ENCODE measurements around the gene PEX7.
"Not testable (repeated sequence)": the region's sequence is repeated elsewhere in the genome, so short reads cannot be mapped to it uniquely, and the experiment has no call there.

Gene PEX7

DNA sequence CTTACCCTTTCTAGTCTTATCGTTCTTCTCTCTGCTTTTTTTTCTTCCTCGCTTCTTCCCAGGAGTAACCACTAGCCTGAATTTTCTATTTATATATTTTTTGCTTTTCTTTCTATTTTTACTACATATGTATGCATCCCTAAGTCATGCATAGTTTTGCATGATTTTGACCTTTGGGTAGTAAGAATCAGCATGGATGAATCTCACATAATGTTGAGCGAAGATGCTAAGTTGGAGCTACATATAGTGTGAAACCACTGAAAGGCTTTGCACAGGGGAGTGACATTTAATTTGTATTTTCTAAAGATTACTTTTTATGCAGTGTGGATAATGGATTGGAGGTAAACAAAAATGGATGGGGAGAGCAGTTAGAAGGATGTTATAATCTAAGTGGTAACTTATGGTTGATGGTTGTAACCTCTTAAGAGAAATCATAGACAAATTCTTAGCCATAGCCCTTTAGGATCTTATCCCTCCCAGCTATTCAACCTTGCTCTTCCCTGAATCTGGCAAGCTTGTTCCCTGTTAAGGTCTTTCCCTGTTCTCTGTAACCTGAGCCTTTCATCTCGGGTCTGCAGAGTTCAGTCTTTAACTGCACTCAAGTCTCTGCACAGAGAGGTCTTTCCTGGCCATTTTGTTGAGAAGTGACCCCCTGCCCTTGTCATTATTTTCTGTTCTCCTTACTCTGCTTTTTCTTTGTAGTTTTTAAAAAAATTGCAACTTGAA lies 18.0 kb downstream of the PEX7 start:
- no peak for DNase-seq (ENCODE audit: low read depth in 2 of 2)

- no peak for DNase-seq (ENCODE audit: low read depth in 2 of 2)
These were observed 20.8 kb downstream of the PEX7 start for GRCh38 chr6:136843210-136843609.

GRCh38 chr6:136846046-136846445 lies 23.7 kb downstream of the PEX7 start:
- DNase-seq (ENCODE audit: low read depth in 2 of 2), result peak in 1 of 2 donors; percentile 8

- not testable (repeated sequence) for DNase-seq (ENCODE audit: low read depth in 2 of 2)
These were observed 24.1 kb downstream of the PEX7 start for GRCh38 chr6:136846477-136846876.

GRCh38 chr6:136849979-136850563 lies 27.7 kb downstream of the PEX7 start:
- DNase-seq (ENCODE audit: low read depth in 2 of 2), result not testable (repeated sequence)

DNA sequence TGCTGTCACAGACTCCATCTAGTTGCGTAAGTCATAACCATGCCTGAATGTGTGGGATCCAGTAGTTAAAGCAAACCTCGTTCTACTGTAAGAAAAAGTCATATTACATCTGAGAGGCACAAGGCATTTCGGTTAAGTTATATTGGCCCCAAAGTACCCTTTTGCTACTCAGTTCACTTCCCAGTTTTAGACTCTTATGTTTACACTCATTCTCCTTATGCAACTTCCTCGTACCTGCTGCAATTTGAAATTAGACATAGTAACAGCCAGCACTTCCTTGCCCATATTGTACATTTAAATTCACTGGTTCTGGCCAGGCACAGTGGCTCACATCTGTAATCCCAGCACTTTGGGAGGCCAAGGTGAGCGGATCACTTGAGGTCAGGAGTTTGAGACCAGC lies 37.0 kb downstream of the PEX7 start:
- DNase-seq (ENCODE audit: low read depth in 2 of 2), result no peak

GRCh38 chr6:136860043-136860442 lies 37.7 kb downstream of the PEX7 start:
- no peak for DNase-seq (ENCODE audit: low read depth in 2 of 2)

- no peak for DNase-seq (ENCODE audit: low read depth in 2 of 2)
These were observed 40.3 kb downstream of the PEX7 start for GRCh38 chr6:136862662-136863061.

GRCh38 chr6:136863752-136864151 lies 41.4 kb downstream of the PEX7 start:
- no peak for DNase-seq (ENCODE audit: low read depth in 2 of 2)

DNA sequence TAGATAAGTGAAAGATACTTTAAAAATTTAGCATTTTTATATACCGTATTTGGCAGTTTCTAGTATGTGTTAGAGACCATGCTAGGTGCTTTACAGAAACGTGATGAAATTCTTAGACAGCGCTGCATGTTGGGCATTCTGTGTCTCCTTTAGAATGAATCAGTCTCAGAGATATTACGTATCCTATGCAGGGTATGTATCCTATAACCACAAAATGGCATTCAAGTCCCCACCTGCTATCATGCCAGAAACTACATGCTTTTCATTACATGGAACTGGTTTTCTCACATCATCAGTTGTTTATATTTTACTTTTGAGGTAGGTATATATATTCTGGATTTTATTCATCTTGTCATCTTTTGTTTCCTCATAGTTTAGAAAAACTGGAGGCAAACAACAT lies 42.3 kb downstream of the PEX7 start:
- no peak for DNase-seq (ENCODE audit: low read depth in 2 of 2)

DNA sequence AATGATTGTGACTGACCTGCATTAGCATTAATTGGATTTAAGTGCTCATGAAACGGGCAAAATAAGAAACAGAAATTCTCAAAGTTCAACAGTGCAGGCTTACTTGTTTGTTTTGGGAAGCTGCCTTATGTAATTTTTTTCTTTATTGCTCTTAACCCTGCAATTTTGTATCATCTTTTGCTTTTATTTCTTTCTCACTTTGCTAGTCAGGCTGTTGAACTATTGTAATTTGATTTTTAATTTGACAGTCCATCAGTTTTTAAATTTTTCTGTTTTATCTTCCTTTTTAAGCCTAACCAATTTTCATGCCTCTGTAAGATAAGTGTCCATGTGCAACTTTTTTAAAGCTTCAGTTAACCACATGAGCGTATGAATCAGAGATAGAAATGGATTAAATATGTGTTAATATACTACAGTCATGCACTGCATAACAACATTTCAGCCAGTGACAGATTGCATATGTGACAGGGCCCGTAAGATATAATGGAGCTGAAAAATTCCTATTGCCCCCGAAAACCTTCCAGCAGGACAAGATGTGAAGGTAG lies 44.6 kb downstream of the PEX7 start:
- no peak for DNase-seq (ENCODE audit: low read depth in 2 of 2)

- no peak for DNase-seq (ENCODE audit: low read depth in 2 of 2)
These were observed 47.1 kb downstream of the PEX7 start for GRCh38 chr6:136869451-136869850.

DNA sequence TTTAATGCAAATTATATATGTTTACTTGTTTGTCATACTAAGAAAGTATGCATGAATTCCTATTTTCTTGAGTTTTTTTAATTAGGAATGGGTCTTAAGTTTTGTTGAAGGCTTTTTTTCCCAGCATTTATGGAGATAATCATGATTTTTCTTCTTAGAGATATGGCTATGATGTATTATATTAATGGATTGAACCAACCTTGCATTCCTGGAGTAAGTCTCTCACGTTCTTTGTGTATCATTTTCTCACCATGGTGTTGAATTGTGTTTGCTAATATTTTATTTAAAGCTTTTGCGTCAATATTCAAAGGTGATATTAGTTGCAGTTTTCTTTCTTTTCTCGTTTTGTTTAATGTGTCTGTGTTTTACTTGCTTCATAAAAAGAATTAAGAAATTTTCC lies 51.4 kb downstream of the PEX7 start:
- no peak for DNase-seq (ENCODE audit: low read depth in 2 of 2)

DNA sequence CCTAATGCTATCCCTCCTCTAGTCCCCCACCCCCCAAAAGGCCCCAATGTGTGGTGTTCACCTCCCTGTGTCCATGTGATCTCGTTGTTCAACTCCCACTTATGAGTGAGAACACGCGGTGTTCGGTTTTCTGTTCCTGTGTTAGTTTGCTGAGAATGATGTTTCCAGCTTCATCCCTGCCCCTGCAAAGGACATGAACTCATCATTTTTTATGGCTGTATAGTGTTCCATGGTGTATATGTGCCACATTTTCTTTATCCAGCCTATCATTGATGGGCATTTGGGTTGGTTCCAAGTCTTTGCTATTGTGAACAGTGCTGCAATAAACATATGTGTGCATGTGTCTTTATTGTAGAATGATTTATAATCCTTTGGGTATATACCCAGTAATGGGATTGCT lies 54.1 kb downstream of the PEX7 start:
- not testable (repeated sequence) for DNase-seq (ENCODE audit: low read depth in 2 of 2)

- DNase-seq (ENCODE audit: low read depth in 2 of 2), result no peak
These were observed 58.5 kb downstream of the PEX7 start for GRCh38 chr6:136880748-136881460.

DNA sequence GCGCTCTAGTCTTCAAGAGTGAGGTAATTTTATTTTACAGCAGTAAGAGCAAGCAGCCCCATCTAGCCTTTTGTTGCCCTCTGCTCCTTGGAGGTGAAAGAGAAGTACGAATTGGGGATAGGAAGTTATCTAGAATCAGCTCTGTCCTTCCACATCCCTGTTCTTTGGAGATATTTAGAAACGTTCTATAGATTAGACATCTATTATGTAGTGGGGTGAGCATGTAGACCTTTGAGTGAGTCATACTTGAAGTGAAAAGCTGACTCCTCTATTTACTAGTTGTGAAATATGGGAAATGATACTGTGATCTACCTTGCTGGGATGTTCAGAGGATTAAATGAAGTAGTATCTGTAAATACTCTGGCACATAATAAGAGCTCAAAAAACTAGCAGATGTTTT lies 63.7 kb downstream of the PEX7 start:
- no peak for DNase-seq (ENCODE audit: low read depth in 2 of 2)

DNA sequence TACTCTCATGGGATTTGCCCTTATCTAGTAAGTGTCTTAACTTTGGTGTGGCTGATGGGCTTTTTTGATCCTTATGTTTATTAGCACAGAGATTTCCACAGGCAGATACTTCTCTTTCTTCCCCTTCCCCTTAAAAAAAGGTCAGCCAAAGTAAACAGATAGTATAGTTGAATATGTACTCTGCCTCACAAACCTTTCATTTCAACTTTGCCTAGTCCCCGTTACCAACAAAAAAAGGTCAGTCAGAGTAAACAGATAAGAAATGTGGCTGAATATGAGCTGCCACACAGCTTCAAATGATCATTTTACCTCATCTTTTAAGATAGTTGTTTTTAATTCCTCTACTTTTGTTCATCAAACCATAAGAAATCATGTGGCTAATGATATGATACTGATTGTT lies 65.6 kb downstream of the PEX7 start:
- no peak for DNase-seq (ENCODE audit: low read depth in 2 of 2)

DNA sequence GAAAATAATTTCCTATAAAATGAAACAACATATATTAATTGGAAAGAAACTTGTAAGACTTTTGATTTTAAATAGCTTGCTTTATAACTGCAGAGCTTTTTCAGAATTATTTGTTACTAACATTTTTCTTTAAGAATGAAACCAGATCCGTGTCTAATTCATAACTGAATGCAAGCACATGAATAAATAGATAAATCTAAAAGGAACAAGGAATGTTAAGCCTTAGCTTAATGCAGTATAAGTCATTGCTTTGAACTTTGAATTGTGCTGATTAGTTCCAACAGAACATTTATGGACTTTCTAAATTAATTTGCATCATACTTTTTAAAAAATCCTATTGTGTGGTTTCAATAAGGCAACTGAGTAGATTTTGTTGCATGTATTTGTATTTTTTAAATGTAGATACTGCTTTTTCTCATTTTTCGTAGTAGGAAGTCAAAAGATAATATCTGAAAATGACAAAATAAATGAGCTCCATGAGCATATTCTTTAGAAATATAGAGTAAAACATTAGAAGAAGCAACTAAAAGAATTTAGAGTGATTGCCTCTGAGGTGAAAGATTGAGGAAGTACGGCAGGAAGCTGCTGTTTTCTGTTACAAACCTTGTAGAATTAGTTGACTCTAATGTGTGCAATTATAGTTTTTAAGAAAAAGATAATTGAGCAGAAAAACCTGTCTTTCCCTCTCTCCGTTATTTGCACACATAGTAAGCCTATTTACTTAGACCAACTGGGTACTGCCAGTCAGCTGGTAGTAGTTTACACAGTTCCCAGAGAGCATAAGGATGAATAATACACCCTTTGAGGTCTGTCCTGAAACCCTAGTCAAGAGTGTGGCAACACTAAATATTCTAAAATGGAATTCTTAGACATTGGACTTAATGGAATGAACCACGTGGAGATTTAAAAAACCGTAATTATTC lies 67.1 kb downstream of the PEX7 start:
- no peak for DNase-seq (ENCODE audit: low read depth in 2 of 2)

DNA sequence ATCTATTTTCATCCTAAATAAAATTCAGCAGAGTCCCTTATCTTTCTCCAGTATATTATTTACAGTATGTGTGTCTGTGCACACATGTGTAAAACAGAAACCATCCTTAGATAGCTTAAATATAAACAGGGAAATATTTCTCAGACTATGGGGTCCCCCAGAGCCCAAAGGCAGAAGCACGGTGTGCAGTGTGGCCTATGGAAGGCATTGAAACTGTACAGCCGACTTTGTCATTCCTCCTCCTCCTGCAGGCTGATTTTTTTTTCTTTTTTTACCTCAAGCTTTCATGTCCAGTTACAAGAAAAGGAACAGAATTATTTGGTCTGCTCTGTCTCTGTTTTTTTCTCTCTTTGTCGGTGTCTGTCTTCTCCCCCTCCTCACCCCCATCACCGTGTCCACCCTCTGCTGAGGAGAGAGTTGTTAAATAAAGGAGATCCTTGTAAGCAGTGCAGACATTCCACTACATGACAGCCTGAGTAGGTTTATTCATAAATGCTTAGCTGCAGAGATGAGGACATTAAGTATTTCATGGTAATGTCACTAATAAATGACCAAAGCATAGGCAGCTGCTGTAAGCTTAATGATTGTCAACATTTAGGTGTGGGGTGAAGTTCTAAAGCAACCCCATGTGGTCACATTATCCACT lies 67.9 kb downstream of the PEX7 start:
- DNase-seq (ENCODE audit: low read depth in 2 of 2), result no peak

DNA sequence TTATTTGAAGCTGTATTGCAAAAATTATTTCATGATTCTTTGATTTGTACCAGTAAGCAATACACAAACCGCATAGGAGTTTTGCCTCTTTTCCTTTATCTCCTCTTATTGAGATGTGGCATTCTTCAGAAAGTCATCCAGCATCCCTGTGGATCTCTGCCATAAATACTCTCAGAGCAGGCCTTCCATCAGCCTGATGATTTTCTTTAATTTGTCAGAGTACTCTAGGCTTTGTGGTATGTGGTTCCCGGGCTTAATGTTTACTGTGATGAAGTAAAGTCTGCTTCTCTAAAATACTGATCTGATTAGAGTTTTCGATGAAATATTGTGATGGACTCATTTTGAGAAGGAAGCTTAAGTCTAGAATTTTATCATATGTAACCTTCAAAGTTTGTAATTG lies 68.6 kb downstream of the PEX7 start:
- DNase-seq (ENCODE audit: low read depth in 2 of 2), result no peak

DNA sequence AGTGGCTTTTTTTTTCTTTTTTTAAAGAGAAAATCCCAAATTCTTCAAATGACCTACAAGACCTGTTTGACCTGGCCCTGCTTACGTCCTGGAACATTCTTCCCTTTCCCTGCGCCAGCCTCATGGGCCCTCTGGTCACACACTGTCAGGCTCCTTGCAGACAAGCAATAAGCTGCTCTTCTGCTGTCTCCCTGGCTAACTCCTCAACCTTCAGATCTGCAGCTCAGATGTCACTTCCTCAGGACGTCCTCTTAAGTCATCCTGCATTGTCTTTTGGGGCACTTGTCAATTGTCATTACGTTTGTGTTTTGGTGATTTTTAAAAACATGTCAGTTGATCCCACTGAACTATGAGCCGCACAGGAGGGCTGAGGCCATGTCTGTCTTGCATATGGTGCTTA lies 70.8 kb downstream of the PEX7 start:
- DNase-seq (ENCODE audit: low read depth in 2 of 2), result no peak

All from stimulated activated CD4-positive, alpha-beta T cell treated with anti-CD3 and anti-CD28 coated beads, Interleukin-1b, Interleukin-23, amount 100 ng/mL, for 4 hours (primary cell).